ENCODE measurements around the gene NR3C2.

NR3C2 gene

GRCh38 chr4:148227147-148227546, 215.1 kb downstream of the NR3C2 start:
- no peak for DNase-seq (ENCODE audit: low read depth)
- no peak for TF ChIP-seq CTCF (IDR thresholded peaks at IDR 0.05; ENCODE audit: low read depth, low read length, missing control alignments)
- in situ Hi-C loops (cut with HindIII; ENCODE audit: low sequenced_read_pairs) = no loop called here
- H3K4me3 ChIP-seq (ENCODE audit: low read depth, low read length) = no peak overlapping the region

- DNase-seq (ENCODE audit: low read depth) = no peak
- in situ Hi-C loops (cut with HindIII; ENCODE audit: low sequenced_read_pairs) = no loop called here
- no peak for TF ChIP-seq CTCF (IDR thresholded peaks at IDR 0.05; ENCODE audit: low read depth, low read length, missing control alignments)
- no peak overlapping the region for H3K4me3 ChIP-seq (ENCODE audit: low read depth, low read length)
Measured at GRCh38 chr4:148226341-148226740, 215.9 kb downstream of the NR3C2 start.

GRCh38 chr4:148225639-148226038, 216.6 kb downstream of the NR3C2 start:
- no peak overlapping the region for H3K4me3 ChIP-seq (ENCODE audit: low read depth, low read length)
- in situ Hi-C loops (cut with HindIII; ENCODE audit: low sequenced_read_pairs) = no loop called here
- no peak for DNase-seq (ENCODE audit: low read depth)
- TF ChIP-seq CTCF (IDR thresholded peaks at IDR 0.05; ENCODE audit: low read depth, low read length, missing control alignments) = no peak

GRCh38 chr4:148224476-148224875, 217.7 kb downstream of the NR3C2 start:
- no peak for DNase-seq (ENCODE audit: low read depth)
- in situ Hi-C loops (cut with HindIII; ENCODE audit: low sequenced_read_pairs) = no loop called here
- no peak for TF ChIP-seq CTCF (IDR thresholded peaks at IDR 0.05; ENCODE audit: low read depth, low read length, missing control alignments)
- H3K4me3 ChIP-seq (ENCODE audit: low read depth, low read length) = no peak overlapping the region

GRCh38 chr4:148222991-148223660, 219.1 kb downstream of the NR3C2 start:
- no peak overlapping the region for H3K4me3 ChIP-seq (ENCODE audit: low read depth, low read length)
- no peak for TF ChIP-seq CTCF (IDR thresholded peaks at IDR 0.05; ENCODE audit: low read depth, low read length, missing control alignments)
- DNase-seq (ENCODE audit: low read depth) = no peak
- in situ Hi-C loops (cut with HindIII; ENCODE audit: low sequenced_read_pairs) = no loop called here

GRCh38 chr4:148216866-148217814, 225.1 kb downstream of the NR3C2 start:
- in situ Hi-C loops (cut with HindIII; ENCODE audit: low sequenced_read_pairs) = no loop called here
- TF ChIP-seq CTCF (IDR thresholded peaks at IDR 0.05; ENCODE audit: low read depth, low read length, missing control alignments) = no peak
- H3K4me3 ChIP-seq (ENCODE audit: low read depth, low read length) = peak overlapping the region; percentile 13
- peak; percentile 51 for DNase-seq (ENCODE audit: low read depth)

Measured in astrocyte of the cerebellum (primary cell).